Measurements from ENCODE around the gene XCR1.

The XCR1 gene

GRCh38 chr3:46019707-46020106 lies 7.6 kb downstream of the XCR1 start:
- TF ChIP-seq, protein P1, sequence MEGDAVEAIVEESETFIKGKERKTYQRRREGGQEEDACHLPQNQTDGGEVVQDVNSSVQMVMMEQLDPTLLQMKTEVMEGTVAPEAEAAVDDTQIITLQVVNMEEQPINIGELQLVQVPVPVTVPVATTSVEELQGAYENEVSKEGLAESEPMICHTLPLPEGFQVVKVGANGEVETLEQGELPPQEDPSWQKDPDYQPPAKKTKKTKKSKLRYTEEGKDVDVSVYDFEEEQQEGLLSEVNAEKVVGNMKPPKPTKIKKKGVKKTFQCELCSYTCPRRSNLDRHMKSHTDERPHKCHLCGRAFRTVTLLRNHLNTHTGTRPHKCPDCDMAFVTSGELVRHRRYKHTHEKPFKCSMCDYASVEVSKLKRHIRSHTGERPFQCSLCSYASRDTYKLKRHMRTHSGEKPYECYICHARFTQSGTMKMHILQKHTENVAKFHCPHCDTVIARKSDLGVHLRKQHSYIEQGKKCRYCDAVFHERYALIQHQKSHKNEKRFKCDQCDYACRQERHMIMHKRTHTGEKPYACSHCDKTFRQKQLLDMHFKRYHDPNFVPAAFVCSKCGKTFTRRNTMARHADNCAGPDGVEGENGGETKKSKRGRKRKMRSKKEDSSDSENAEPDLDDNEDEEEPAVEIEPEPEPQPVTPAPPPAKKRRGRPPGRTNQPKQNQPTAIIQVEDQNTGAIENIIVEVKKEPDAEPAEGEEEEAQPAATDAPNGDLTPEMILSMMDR (IDR thresholded peaks at IDR 0.05; ENCODE audit: low read depth, low read length, missing control alignments): no peak
- H3K4me3 ChIP-seq (replicated peaks; ENCODE audit: low read depth, low read length): no peak overlapping the region
- DNase-seq (ENCODE audit: extremely low read depth, low read depth): no peak

DNA sequence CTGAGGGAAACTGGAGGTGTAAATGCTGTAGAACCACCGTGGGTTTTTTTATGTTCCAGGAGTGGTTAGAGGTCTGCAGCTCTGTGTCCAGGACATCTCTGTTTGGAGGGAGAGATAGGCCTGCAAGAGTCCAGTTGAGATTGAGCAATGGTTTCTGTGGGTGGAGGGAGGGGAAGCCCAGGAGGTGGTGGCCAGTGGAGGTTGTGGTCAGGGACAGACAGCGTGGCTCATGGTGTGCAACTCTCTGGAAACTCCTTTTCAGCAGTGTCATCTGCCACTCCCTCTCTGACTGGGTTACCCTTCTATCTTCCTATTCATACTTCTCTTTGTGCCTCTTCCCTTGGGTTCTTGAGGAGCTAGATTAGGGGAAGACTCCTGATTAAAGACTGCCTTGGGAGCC lies 9.6 kb downstream of the XCR1 start:
- H3K4me3 ChIP-seq (replicated peaks; ENCODE audit: low read depth, low read length): no peak overlapping the region
- DNase-seq (ENCODE audit: extremely low read depth, low read depth): no peak

DNA sequence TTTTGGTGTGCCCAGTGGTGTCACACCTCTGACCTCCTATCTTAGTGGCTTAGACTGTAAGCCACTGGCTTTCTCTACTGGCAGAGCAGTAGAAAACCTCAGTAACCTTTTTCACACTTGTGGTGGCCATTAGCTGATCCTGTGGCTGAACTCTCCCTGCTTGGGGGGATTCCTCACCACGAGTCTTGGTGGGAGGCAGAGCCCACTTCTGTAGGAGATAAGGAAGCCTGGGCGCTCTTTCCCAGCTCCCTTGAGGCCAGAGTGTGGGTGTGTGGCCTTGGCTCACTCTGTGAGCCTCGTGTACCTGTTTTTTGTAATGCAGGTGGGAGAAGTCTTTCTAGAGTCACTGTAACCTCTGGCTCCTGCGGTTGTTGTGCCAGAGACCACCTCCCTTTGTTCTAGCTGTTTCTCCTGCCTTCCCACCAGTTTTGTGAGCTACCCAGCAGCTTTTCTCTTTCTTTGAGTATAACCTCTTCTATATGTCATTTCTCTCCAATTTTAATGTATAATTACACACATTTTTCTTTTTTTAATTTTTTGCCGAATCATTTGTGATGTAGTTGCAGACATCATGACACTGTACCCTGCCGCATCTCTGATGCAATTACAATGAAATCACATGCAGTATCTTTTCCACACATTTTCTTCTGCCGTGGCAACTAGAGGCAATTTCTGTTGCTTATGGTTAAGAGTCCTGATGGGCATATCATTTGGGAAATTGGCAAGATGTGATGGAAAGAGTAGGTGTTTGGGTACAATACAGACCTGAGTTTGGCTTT lies 13.8 kb downstream of the XCR1 start:
- TF ChIP-seq, protein P1 (IDR thresholded peaks at IDR 0.05; ENCODE audit: low read depth, low read length, missing control alignments): no peak
- no peak overlapping the region for H3K4me3 ChIP-seq (replicated peaks; ENCODE audit: low read depth, low read length)
- DNase-seq (ENCODE audit: extremely low read depth, low read depth): no peak

More for the DNA sequence above, 9.6 kb downstream of the XCR1 start:
- TF ChIP-seq, protein P1 (IDR thresholded peaks at IDR 0.05; ENCODE audit: low read depth, low read length, missing control alignments): no peak

DNA sequence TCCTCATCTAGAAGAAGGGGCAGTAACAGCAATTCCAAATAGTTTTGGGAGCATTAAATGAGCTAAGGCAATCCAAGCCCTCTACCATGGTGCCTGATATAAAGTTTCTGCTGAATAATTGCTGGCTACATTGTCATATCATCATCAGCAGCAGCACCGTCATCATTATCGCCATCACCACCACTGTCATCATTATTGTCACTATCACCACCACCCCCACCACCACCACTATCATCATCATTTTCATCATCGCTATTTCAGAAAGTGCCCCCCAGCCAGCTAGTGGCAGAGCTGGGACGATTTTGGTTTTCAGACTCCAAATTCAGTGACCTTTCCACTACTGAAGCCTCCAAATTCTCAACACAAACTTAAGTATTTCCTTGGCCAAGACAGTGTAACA lies 15.0 kb downstream of the XCR1 start:
- TF ChIP-seq, protein P1 (IDR thresholded peaks at IDR 0.05; ENCODE audit: low read depth, low read length, missing control alignments): no peak

DNA sequence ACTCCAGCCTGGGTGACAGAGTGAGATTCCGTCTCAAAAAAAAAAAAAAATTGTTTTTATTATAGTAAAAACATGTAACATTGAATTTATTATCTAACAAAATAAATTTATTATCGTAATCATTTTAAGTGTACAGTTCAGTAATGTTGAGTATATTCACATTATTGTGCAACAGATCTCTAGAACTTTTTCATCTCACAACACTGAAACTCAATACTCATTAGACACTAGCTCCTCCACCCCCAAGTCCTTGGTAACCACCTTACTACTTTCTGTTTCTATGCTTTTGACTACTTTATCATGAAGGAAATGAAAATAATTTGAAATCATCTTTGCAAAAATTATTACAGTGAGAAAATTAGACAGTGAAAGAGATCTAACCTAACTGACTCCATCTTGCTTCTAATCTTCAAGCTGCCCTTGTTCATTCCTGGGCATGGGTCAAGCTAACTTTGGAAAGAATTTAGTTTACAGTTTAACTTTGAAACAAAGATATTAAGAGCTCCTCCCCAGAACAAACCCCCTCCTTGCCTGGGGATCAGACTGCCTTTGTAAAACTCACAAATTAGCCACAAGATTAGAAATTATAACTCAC lies 16.7 kb downstream of the XCR1 start:
- no peak for DNase-seq (ENCODE audit: extremely low read depth, low read depth)

More for the DNA sequence above, 15.0 kb downstream of the XCR1 start:
- DNase-seq (ENCODE audit: extremely low read depth, low read depth): no peak
- H3K4me3 ChIP-seq (replicated peaks; ENCODE audit: low read depth, low read length): no peak overlapping the region

DNA sequence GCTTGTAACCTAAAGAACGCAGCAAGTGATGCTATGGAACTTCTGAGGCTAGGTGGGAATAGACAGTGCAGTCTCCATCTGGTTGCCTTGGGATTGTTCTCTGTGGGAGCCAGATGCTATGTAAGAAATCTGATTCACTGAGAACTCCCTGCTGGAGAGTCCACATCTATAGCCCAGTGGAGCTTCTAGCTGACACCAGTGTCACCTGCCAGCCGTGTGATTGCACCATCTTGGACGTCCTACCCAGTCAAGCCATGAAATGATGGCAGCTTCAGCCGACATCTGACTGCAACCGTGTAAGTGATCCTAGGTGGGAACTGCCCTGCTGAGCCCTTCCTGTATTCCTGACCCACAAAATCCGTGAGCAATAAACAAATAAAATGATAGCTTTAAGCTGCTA lies 19.2 kb downstream of the XCR1 start:
- no peak for DNase-seq (ENCODE audit: extremely low read depth, low read depth)
- TF ChIP-seq, protein P1 (IDR thresholded peaks at IDR 0.05; ENCODE audit: low read depth, low read length, missing control alignments): no peak

More for the DNA sequence above, 16.7 kb downstream of the XCR1 start:
- TF ChIP-seq, protein P1 (IDR thresholded peaks at IDR 0.05; ENCODE audit: low read depth, low read length, missing control alignments): no peak
- no peak overlapping the region for H3K4me3 ChIP-seq (replicated peaks; ENCODE audit: low read depth, low read length)

More for the DNA sequence above, 19.2 kb downstream of the XCR1 start:
- no peak overlapping the region for H3K4me3 ChIP-seq (replicated peaks; ENCODE audit: low read depth, low read length)

All from HFF-Myc (cell line).